SU-DHL-6 (cell line): ENCODE data around the gene POU6F2.

Experiments
- CTCF ChIP-seq: fragments of 200-600 bp; sonication (generic); IDR thresholded peaks from one replicate; pipeline ENCODE4 v1.5.1; 2017; ENCODE audit warnings: antibody characterized with exemption, mild to moderate bottlenecking, low read length, moderate library complexity; ENCODE audit not compliant: insufficient read depth, poor library complexity, severe bottlenecking
- EZH2phosphoT487 ChIP-seq: fragments of 200-600 bp; sonication (generic), shearing (Covaris generic); conservative IDR thresholded peaks from 2 replicates; pipeline ENCODE4 v1.6.1; 2018; ENCODE audit warnings: mild to moderate bottlenecking, antibody characterized with exemption, low read length, moderate library complexity, mixed read lengths

DNA sequence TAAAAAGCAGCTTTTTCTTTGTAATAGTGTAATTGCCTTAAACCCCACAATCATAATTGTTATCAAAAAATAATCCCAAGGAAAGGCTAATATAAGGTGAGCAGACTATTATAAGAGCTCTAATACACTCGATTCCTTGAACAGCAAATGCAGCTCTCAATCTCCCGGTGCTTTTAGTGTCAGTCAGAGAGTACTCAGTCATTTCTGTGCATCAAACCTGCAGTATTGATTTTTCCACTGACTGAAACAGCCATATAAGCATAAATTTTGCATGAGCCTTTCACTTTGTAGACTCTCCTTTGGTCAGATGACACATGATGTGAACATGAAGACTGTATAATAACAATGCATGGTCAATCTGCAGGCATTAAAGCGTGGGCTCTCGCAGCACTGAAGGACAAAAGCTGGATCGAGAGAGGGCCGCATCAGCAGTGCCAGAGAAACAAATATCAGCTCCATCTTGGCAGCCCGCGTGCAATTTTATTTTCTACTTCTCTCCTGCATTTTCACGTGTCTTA lies 272.0 kb downstream of the POU6F2 start:
- no peak for TF ChIP-seq CTCF
- TF ChIP-seq EZH2phosphoT487 = no peak
